ENCODE data around the gene BEST3.
"Not testable (repeated sequence)": the region's sequence is repeated elsewhere in the genome, so short reads cannot be mapped to it uniquely, and the experiment has no call there.

The BEST3 gene

DNA sequence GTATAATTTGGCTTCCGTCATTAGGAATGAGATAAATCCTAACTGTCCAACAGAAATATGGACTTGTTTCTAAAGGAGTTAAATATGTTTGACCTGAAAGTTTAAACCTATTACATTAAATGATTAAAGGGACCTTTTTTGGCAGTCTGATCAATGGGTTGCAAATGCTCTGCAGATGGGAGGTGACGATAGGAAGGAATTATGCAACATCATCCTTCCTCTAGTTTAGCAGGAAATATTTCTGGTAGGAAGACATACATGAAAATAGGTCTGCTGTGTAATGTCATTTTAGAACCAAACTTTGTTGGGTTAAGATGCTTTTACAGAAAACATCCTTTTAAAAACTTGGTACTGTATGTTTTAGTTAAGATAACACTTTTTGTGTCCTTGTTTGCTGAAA, 91.0 kb downstream of the BEST3 start:
- in situ Hi-C loops (cut with MboI; ENCODE audit: low sequenced_read_pairs), result no loop called here

DNA sequence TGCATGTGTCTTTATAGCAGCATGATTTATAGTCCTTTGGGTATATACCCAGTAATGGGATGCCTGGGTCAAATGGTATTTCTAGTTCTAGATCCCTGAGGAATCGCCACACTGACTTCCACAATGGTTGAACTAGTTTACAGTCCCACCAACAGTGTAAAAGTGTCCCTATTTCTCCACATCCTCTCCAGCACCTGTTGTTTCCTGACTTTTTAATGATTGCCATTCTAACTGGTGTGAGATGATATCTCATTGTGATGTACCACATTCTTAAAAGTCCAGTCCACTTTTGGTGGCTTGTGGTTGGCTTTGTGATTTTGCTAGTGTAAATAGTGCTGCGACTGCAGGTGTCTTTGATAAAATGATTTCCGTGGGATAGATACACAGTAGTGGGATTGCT, 94.8 kb downstream of the BEST3 start:
- in situ Hi-C loops (cut with MboI; ENCODE audit: low sequenced_read_pairs), result not testable (repeated sequence)
